K562 (cell line): ENCODE results near the gene FSTL4. TPM values are rescaled to one million over a fixed set of nuclear protein-coding genes. Genes with fewer than 3 reads are reported as not detected.
A peak's percentile ranks its signal among the peaks of the same experiment; 100 is the strongest.

ENCODE experiments used
- ATF7 ChIP-seq: fragments of 450-650 bp; IDR thresholded peaks from 2 replicates; pipeline ENCODE4 v1.7.1; 2014; ENCODE audit warnings: mild to moderate bottlenecking, moderate library complexity
- DEAF1 ChIP-seq: fragments of 450-650 bp; formaldehyde crosslinking; IDR thresholded peaks from 2 replicates; pipeline ENCODE4 v1.4.0; 2020; ENCODE audit warnings: mild to moderate bottlenecking, moderate library complexity
- DPF2 ChIP-seq: fragments of 450-650 bp; IDR thresholded peaks from 2 replicates; pipeline ENCODE4 v1.6.1; 2016
- E2F6 ChIP-seq, 2 experiments: IDR thresholded peaks; 2 replicates each; pipeline ENCODE4 v1.6.1; 2011; ENCODE audit warnings: borderline replicate concordance in 1 of 2, control low read depth in 1 of 2, low read depth in 1 of 2, low read length in 1 of 2, mild to moderate bottlenecking in 1 of 2, mixed read lengths in 1 of 2, moderate library complexity in 1 of 2; ENCODE audit not compliant: insufficient read depth in 1 of 2, insufficient read length in 1 of 2, poor library complexity in 1 of 2, severe bottlenecking in 1 of 2; ENCODE audit errors: extremely low read depth in 1 of 2
- EP300 ChIP-seq: IDR thresholded peaks from 2 replicates; pipeline ENCODE4 v1.6.1; 2012; ENCODE audit warnings: low read length, improper control_type of control experiment
- GATA2 ChIP-seq: sonication (generic); formaldehyde crosslinking; IDR thresholded peaks from 2 replicates; pipeline ENCODE4 v1.4.0; 2020; ENCODE audit warnings: mild to moderate bottlenecking, missing genetic modification reagents
- HLTF ChIP-seq: fragments of 450-650 bp; IDR thresholded peaks from 2 replicates; pipeline ENCODE4 v1.6.1; 2016
- LEF1 ChIP-seq: fragments of 450-650 bp; IDR thresholded peaks from 2 replicates; pipeline ENCODE4 v1.6.1; 2016; ENCODE audit warnings: mild to moderate bottlenecking
- MAX ChIP-seq: sonication (generic); formaldehyde crosslinking; IDR thresholded peaks from 2 replicates; pipeline ENCODE4 v1.9.0; 2022; ENCODE audit warnings: mild to moderate bottlenecking, missing genetic modification reagents
- MITF ChIP-seq: IDR thresholded peaks from 2 replicates; pipeline ENCODE4 v1.6.1; 2014; ENCODE audit warnings: antibody characterized with exemption
- MTA3 ChIP-seq: fragments of 450-650 bp; formaldehyde crosslinking; IDR thresholded peaks from 2 replicates; pipeline ENCODE4 v1.6.1; 2017; ENCODE audit warnings: mild to moderate bottlenecking, borderline replicate concordance
- PHF8 ChIP-seq: fragments of 200-600 bp; sonication (generic); IDR thresholded peaks from 2 replicates; pipeline ENCODE4 v1.6.1; 2012; ENCODE audit warnings: mixed run types, mild to moderate bottlenecking, inconsistent platforms, low read length, moderate library complexity, borderline replicate concordance
- POLR2AphosphoS5 ChIP-seq: IDR thresholded peaks from 2 replicates; pipeline ENCODE4 v1.6.1; 2011; ENCODE audit warnings: mild to moderate bottlenecking, low read depth, low read length, moderate library complexity; ENCODE audit not compliant: control insufficient read depth, insufficient read depth
- RNF2 ChIP-seq: sonication (generic); IDR thresholded peaks from 2 replicates; pipeline ENCODE4 v1.6.1; 2016
- UBTF ChIP-seq, 2 experiments: IDR thresholded peaks; 2 replicates each; pipeline ENCODE4 v1.6.1; 2012; ENCODE audit warnings: improper control_type of control experiment in 2 of 2, low read depth in 2 of 2, low read length in 2 of 2, borderline replicate concordance in 1 of 2
- ZBTB43 ChIP-seq: sonication (generic); formaldehyde crosslinking; IDR thresholded peaks from 2 replicates; pipeline ENCODE4 v1.8.0; 2023; ENCODE audit warnings: mild to moderate bottlenecking, missing genetic modification reagents
- ZBTB7A ChIP-seq: IDR thresholded peaks from 2 replicates; pipeline ENCODE4 v1.6.1; 2011; ENCODE audit warnings: low read depth, mild to moderate bottlenecking, low read length, moderate library complexity, borderline replicate concordance; ENCODE audit not compliant: control insufficient read depth
- ZNF3 ChIP-seq: fragments of 250-450 bp; sonication (Bioruptor Pico); IDR thresholded peaks from 2 replicates; pipeline ENCODE4 v1.5.0; 2021; ENCODE audit warnings: mild to moderate bottlenecking, moderate library complexity
- polyA plus RNA-seq, 8 experiments: library from polyadenylated mRNA; depleted of rRNA in 4 of 8; stranded (reverse) in 5 of 8; unstranded in 3 of 8; fragments of >200 nt; fragmentation: Nextera tagmentation in 2 of 8; fragmentation: Illumina TruSeq in 1 of 8; extraction: Ambion mirVana in 2 of 8; extraction: Trizol in 1 of 8; gene quantifications; 2 replicates each; pipeline versions ENCODE4 v1.2.1 to v1.2.3, GENCODE V29; 2011 to 2014; ENCODE audit warnings: inconsistent platforms in 1 of 8, missing spikeins in 1 of 8
- total RNA-seq, 7 experiments: library from RNA; depleted of rRNA in 6 of 7; stranded (reverse); fragments of >200 nt in 6 of 7; fragmentation: Illumina TruSeq in 2 of 7; extraction: Trizol in 2 of 7; gene quantifications; 2 replicates each; pipeline versions ENCODE4 v1.2.1 to v1.2.3, GENCODE V29; 2011 to 2021; ENCODE audit warnings: low replicate concordance in 1 of 7

FSTL4 gene
- total and polyA plus RNA-seq, 9 of the 15 experiments (the other 6 are each of a cell fraction or from before 2014, with no cell fraction given), result 0.08 to 0.18 (median 0.10) TPM; not detected in 5

- TF ChIP-seq ZBTB7A, result 0 out of 2 replicates have a peak, but pooled peaks have one; percentile 25
- no peak for TF ChIP-seq ZNF3 (CRISPR knock-in tag)
- peak; percentile 83 for TF ChIP-seq LEF1
- peak; percentile 95 for TF ChIP-seq MITF
- peak; percentile 47; the same call in 1 of the 2 replicates for TF ChIP-seq MAX
- peak in 1 of 2 experiments; percentile 70; a peak in 1 of 4 replicates for TF ChIP-seq UBTF (IDR thresholded peaks at IDR 0.05; ENCODE audit: borderline replicate concordance in 1 of 2, low read depth in 2 of 2, low read length in 2 of 2)
- TF ChIP-seq ATF7, result peak; percentile 97
- peak; percentile 52; the same call in 1 of the 2 replicates for TF ChIP-seq PHF8
- peak; percentile 68 for TF ChIP-seq MTA3
- no peak for TF ChIP-seq HLTF
- TF ChIP-seq RNF2, result peak; percentile 79
- peak; percentile 83 for TF ChIP-seq GATA2 (CRISPR knock-in tag)
- peak; percentile 91 for TF ChIP-seq EP300
- TF ChIP-seq DPF2, result peak; percentile 100
- no peak for TF ChIP-seq ZBTB43 (CRISPR knock-in tag)
- TF ChIP-seq E2F6 (IDR thresholded peaks at IDR 0.05; ENCODE audit: borderline replicate concordance in 1 of 2, extremely low read depth in 1 of 2, insufficient read depth in 1 of 2, insufficient read length in 1 of 2, low read depth in 1 of 2, low read length in 1 of 2, poor library complexity in 1 of 2, severe bottlenecking in 1 of 2), result peak in 1 of 2 experiments; percentile 35
- no peak for TF ChIP-seq DEAF1 (CRISPR knock-in tag)
- TF ChIP-seq POLR2AphosphoS5, result peak; percentile 47; the same call in 1 of the 2 replicates
Observed at GRCh38 chr5:133240425-133241091, 371.8 kb downstream of the FSTL4 start (continued).
